ENCODE data around the gene ZBTB22. TPM values are rescaled to one million over a fixed set of nuclear protein-coding genes. Genes with fewer than 3 reads are reported as not detected.

Gene ZBTB22
- polyA plus RNA-seq, 1 donor from 2014 or later: 16.5 TPM

GRCh38 chr6:33292996-33293682 lies 24.4 kb downstream of the ZBTB22 start:
- H3K79me2 ChIP-seq (replicated peaks; ENCODE audit: insufficient read depth, low read length): peaks cover 11% of the 10 kb centered on the region
- no peaks in the 10 kb centered on the region for H3F3A ChIP-seq (ENCODE audit: insufficient read depth, low read length, poor library complexity, severe bottlenecking)
- H3K9ac ChIP-seq (ENCODE audit: low read length): no peak overlapping the region
- H4K20me1 ChIP-seq (ENCODE audit: insufficient read depth): no peaks in the 10 kb centered on the region
- no peaks in the 10 kb centered on the region for H3K9me2 ChIP-seq (ENCODE audit: insufficient read depth, low read length)
- H3K27ac ChIP-seq (ENCODE audit: low read length): no peak overlapping the region
- H3K36me3 ChIP-seq (ENCODE audit: insufficient read depth, low read length): no peaks in the 10 kb centered on the region
- no peak overlapping the region for H3K4me3 ChIP-seq (ENCODE audit: low read length)
- H3K9me3 ChIP-seq (ENCODE audit: low read length): no peaks in the 10 kb centered on the region
- TF ChIP-seq RAD21 (conservative IDR thresholded peaks at IDR 0.05): no peak
- no peak for TF ChIP-seq REST (IDR thresholded peaks at IDR 0.05; ENCODE audit: borderline replicate concordance)
- TF ChIP-seq CTCF (IDR thresholded peaks at IDR 0.05; ENCODE audit: poor library complexity, severe bottlenecking): no peak
- TF ChIP-seq EP300 (conservative IDR thresholded peaks at IDR 0.05; ENCODE audit: poor library complexity, severe bottlenecking): no peak
- TF ChIP-seq POLR2AphosphoS5 (IDR thresholded peaks at IDR 0.05): no peak
- no peak for TF ChIP-seq TAF1 (IDR thresholded peaks at IDR 0.05; ENCODE audit: low read depth)
- TF ChIP-seq EZH2 (IDR thresholded peaks at IDR 0.05; ENCODE audit: borderline replicate concordance, insufficient read depth, low read length, poor library complexity, severe bottlenecking): no peak
- TF ChIP-seq SMC3 (conservative IDR thresholded peaks at IDR 0.05; ENCODE audit: poor library complexity): no peak
- TF ChIP-seq MXI1 (conservative IDR thresholded peaks at IDR 0.05; ENCODE audit: poor library complexity, severe bottlenecking): no peak
- H3K4me2 ChIP-seq (ENCODE audit: low read length): no peak overlapping the region
- no peak overlapping the region for H2AFZ ChIP-seq (ENCODE audit: low read depth, low read length)
- H3K27me3 ChIP-seq (ENCODE audit: insufficient read depth, low read depth, low read length): no peaks in the 10 kb centered on the region

GRCh38 chr6:33290459-33290858 lies 27.1 kb downstream of the ZBTB22 start:
- Histone ChIP-seq H3K27me3 (ENCODE audit: insufficient read depth, low read depth, low read length) (no peaks in the 10 kb centered on the region), H2AFZ (ENCODE audit: low read depth, low read length) (no peak overlapping the region), H3K4me2 (ENCODE audit: low read length) (peak overlapping the region; percentile 91), H4K20me1 (ENCODE audit: insufficient read depth) (no peaks in the 10 kb centered on the region), H3K9me2 (ENCODE audit: insufficient read depth, low read length) (no peaks in the 10 kb centered on the region), H3F3A (ENCODE audit: insufficient read depth, low read length, poor library complexity, severe bottlenecking) (no peaks in the 10 kb centered on the region), H3K36me3 (ENCODE audit: insufficient read depth, low read length) (no peaks in the 10 kb centered on the region), H3K9me3 (ENCODE audit: low read length) (no peaks in the 10 kb centered on the region), H3K4me3 (ENCODE audit: low read length) (peak overlapping the region; percentile 82), H3K27ac (ENCODE audit: low read length) (no peak overlapping the region), H3K9ac (ENCODE audit: low read length) (no peak overlapping the region), H3K79me2 (replicated peaks; ENCODE audit: insufficient read depth, low read length) (peaks cover 11% of the 10 kb centered on the region)
- TF ChIP-seq POLR2AphosphoS5 (IDR thresholded peaks at IDR 0.05): no peak
- TF ChIP-seq EP300 (conservative IDR thresholded peaks at IDR 0.05; ENCODE audit: poor library complexity, severe bottlenecking): no peak
- TF ChIP-seq SMC3 (conservative IDR thresholded peaks at IDR 0.05; ENCODE audit: poor library complexity): no peak
- no peak for TF ChIP-seq EZH2 (IDR thresholded peaks at IDR 0.05; ENCODE audit: borderline replicate concordance, insufficient read depth, low read length, poor library complexity, severe bottlenecking)
- TF ChIP-seq REST (IDR thresholded peaks at IDR 0.05; ENCODE audit: borderline replicate concordance): no peak
- no peak for TF ChIP-seq MXI1 (conservative IDR thresholded peaks at IDR 0.05; ENCODE audit: poor library complexity, severe bottlenecking)
